ENCODE data around the gene LRP11. TPM values are rescaled to one million over a fixed set of nuclear protein-coding genes. Genes with fewer than 3 reads are reported as not detected.

LRP11 gene
- total RNA-seq, 3 donors from 2014 or later (not counting 1 experiment from before 2014, with no cell fraction given): 0.16 to 0.43 (median 0.26) TPM

DNA sequence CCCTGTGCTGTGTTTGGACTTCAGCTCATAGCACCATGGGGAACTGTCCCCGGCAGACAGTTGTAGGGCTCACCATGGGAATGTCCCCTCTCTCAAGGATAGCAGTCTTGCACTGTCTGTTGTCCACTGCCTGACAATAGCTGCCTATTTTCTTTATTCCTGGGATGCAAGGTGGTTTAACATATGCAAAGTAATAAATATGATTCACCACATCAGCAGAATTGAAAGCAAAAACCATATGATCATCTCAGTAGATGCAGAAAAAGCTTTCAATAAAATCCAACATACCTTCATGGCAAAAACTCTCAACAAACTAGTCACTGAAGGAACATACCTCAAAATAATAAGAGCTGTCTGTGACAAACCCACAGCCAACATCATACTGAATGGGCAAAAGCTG is 13.5 kb upstream of the LRP11 start:
- Histone ChIP-seq H3K36me3 (ENCODE audit: control insufficient read depth, insufficient read depth, low read length) (no peaks in the 10 kb centered on the region), H3K4me3 (ENCODE audit: low read length) (no peak overlapping the region), H3K27me3 (ENCODE audit: control insufficient read depth, insufficient read depth, low read length) (no peaks in the 10 kb centered on the region), H3K9me3 (ENCODE audit: control insufficient read depth, insufficient read depth, low read length) (no peaks in the 10 kb centered on the region), H3K27ac (ENCODE audit: low read length) (no peak overlapping the region), H3K4me1 (ENCODE audit: control insufficient read depth, insufficient read depth, low read length) (no peaks in the 10 kb centered on the region)
- intact Hi-C loops (cut with micrococcal nuclease): no loop called here
- TF ChIP-seq, protein P1, sequence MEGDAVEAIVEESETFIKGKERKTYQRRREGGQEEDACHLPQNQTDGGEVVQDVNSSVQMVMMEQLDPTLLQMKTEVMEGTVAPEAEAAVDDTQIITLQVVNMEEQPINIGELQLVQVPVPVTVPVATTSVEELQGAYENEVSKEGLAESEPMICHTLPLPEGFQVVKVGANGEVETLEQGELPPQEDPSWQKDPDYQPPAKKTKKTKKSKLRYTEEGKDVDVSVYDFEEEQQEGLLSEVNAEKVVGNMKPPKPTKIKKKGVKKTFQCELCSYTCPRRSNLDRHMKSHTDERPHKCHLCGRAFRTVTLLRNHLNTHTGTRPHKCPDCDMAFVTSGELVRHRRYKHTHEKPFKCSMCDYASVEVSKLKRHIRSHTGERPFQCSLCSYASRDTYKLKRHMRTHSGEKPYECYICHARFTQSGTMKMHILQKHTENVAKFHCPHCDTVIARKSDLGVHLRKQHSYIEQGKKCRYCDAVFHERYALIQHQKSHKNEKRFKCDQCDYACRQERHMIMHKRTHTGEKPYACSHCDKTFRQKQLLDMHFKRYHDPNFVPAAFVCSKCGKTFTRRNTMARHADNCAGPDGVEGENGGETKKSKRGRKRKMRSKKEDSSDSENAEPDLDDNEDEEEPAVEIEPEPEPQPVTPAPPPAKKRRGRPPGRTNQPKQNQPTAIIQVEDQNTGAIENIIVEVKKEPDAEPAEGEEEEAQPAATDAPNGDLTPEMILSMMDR (IDR thresholded peaks at IDR 0.05): no peak
- Mint-ChIP-seq H3K27me3 (ENCODE audit: low read depth in 2 of 2) (peaks cover 30 to 72% of the 10 kb centered on the region in 2 donors), H3K27ac (no peak overlapping the region), H3K4me3 (no peak overlapping the region), H3K9me3 (no peaks in the 10 kb centered on the region), H3K4me1 (no peaks in the 10 kb centered on the region), H3K36me3 (no peaks in the 10 kb centered on the region)
- DNase-seq (no peak), ATAC-seq (no peak)
- 96% methylated on average over 1 of the region's 1 CpG for WGBS (ENCODE audit: insufficient coverage)

GRCh38 chr6:149876241-149876933 is 12.2 kb upstream of the LRP11 start:
- intact Hi-C loops (cut with micrococcal nuclease): no loop called here
- peaks cover 37 to 75% of the 10 kb centered on the region in 2 donors for H3K27me3 Mint-ChIP-seq (ENCODE audit: low read depth in 2 of 2)
- no peaks in the 10 kb centered on the region for H3K4me1 ChIP-seq (ENCODE audit: control insufficient read depth, insufficient read depth, low read length)
- no peak overlapping the region for H3K27ac ChIP-seq (ENCODE audit: low read length)
- H3K27ac Mint-ChIP-seq: no peak overlapping the region
- no peaks in the 10 kb centered on the region for H3K9me3 ChIP-seq (ENCODE audit: control insufficient read depth, insufficient read depth, low read length)
- H3K36me3 Mint-ChIP-seq: no peaks in the 10 kb centered on the region
- no peaks in the 10 kb centered on the region for H3K9me3 Mint-ChIP-seq
- no peaks in the 10 kb centered on the region for H3K36me3 ChIP-seq (ENCODE audit: control insufficient read depth, insufficient read depth, low read length)
- 95% methylated on average over 2 of the region's 3 CpGs for WGBS (ENCODE audit: insufficient coverage)
- no peaks in the 10 kb centered on the region for H3K4me1 Mint-ChIP-seq
- H3K27me3 ChIP-seq (ENCODE audit: control insufficient read depth, insufficient read depth, low read length): no peaks in the 10 kb centered on the region
- no peak overlapping the region for H3K4me3 Mint-ChIP-seq
- TF ChIP-seq, protein P1 (IDR thresholded peaks at IDR 0.05): no peak
- no peak for DNase-seq
- no peak overlapping the region for H3K4me3 ChIP-seq (ENCODE audit: low read length)
- ATAC-seq: no peak

GRCh38 chr6:149872233-149872632 is 8.1 kb upstream of the LRP11 start:
- Histone ChIP-seq H3K36me3 (ENCODE audit: control insufficient read depth, insufficient read depth, low read length) (no peaks in the 10 kb centered on the region), H3K4me3 (ENCODE audit: low read length) (no peak overlapping the region), H3K4me1 (ENCODE audit: control insufficient read depth, insufficient read depth, low read length) (no peaks in the 10 kb centered on the region), H3K27ac (ENCODE audit: low read length) (no peak overlapping the region), H3K9me3 (ENCODE audit: control insufficient read depth, insufficient read depth, low read length) (no peaks in the 10 kb centered on the region), H3K27me3 (ENCODE audit: control insufficient read depth, insufficient read depth, low read length) (no peaks in the 10 kb centered on the region)
- no peaks in the 10 kb centered on the region for H3K4me1 Mint-ChIP-seq
- peaks cover 32 to 61% of the 10 kb centered on the region in 2 donors for H3K27me3 Mint-ChIP-seq (ENCODE audit: low read depth in 2 of 2)
- no peak overlapping the region for H3K4me3 Mint-ChIP-seq
- TF ChIP-seq, protein P1 (IDR thresholded peaks at IDR 0.05): no peak
- intact Hi-C loops (cut with micrococcal nuclease): no loop called here
- H3K27ac Mint-ChIP-seq: no peak overlapping the region
- ATAC-seq: no peak
- DNase-seq: no peak
- no peaks in the 10 kb centered on the region for H3K9me3 Mint-ChIP-seq
- no peaks in the 10 kb centered on the region for H3K36me3 Mint-ChIP-seq
- WGBS (ENCODE audit: insufficient coverage): no CpG with 5 or more reads among the region's 1 CpG

GRCh38 chr6:149871182-149871581 is 7.0 kb upstream of the LRP11 start:
- peaks cover 31 to 51% of the 10 kb centered on the region in 2 donors for H3K27me3 Mint-ChIP-seq (ENCODE audit: low read depth in 2 of 2)
- no peak for DNase-seq

More at GRCh38 chr6:149871182-149871581, 7.0 kb upstream of the LRP11 start:
- TF ChIP-seq, protein P1 (IDR thresholded peaks at IDR 0.05): no peak
- intact Hi-C loops (cut with micrococcal nuclease): no loop called here
- Mint-ChIP-seq H3K4me1 (no peaks in the 10 kb centered on the region), H3K36me3 (no peaks in the 10 kb centered on the region), H3K27ac (no peak overlapping the region), H3K9me3 (no peaks in the 10 kb centered on the region), H3K4me3 (no peak overlapping the region)
- Histone ChIP-seq H3K27ac (ENCODE audit: low read length) (no peak overlapping the region), H3K36me3 (ENCODE audit: control insufficient read depth, insufficient read depth, low read length) (no peaks in the 10 kb centered on the region), H3K9me3 (ENCODE audit: control insufficient read depth, insufficient read depth, low read length) (no peaks in the 10 kb centered on the region), H3K27me3 (ENCODE audit: control insufficient read depth, insufficient read depth, low read length) (no peaks in the 10 kb centered on the region), H3K4me1 (ENCODE audit: control insufficient read depth, insufficient read depth, low read length) (no peaks in the 10 kb centered on the region), H3K4me3 (ENCODE audit: low read length) (no peak overlapping the region)
- WGBS (ENCODE audit: insufficient coverage): 67% methylated on average over 1 of the region's 2 CpGs
- ATAC-seq: no peak
